IMR-90 (cell line): ENCODE data around the gene SYT2. TPM values are rescaled to one million over a fixed set of nuclear protein-coding genes. Genes with fewer than 3 reads are reported as not detected.

Experiments
- ATAC-seq: fragments of 200-7000 bp; cut with Tn5 transposase; 2 replicates; pipeline ENCODE4 v1.9.1; 2020; ENCODE audit warnings: low read depth, mild to moderate bottlenecking, moderate library complexity
- BruUV-seq: library from RNA; stranded (reverse); fragments of 400-500 nt; replicated peaks from 2 replicates; lab custom pipeline; 2021; lab: Mats Ljungman, UMichigan
- CTCF ChIA-PET: fragments of 300-600 bp; formaldehyde crosslinking; extraction: SDS; loops from one replicate; lab custom pipeline; 2021; ENCODE audit warnings: antibody characterized with exemption; lab: Yijun Ruan, JAX
- POLR2A ChIA-PET: fragments of 300-600 bp; sonication (Branson Sonifier 250); formaldehyde crosslinking; loops from one replicate; lab custom pipeline; 2022; ENCODE audit warnings: antibody characterized with exemption; ENCODE audit not compliant: unreplicated experiment; lab: Charles Lee
- DNase-seq: peaks from one replicate; pipeline ENCODE4 v3.0.0; 2013
- H2AFZ ChIP-seq: replicated peaks from 2 replicates; pipeline ENCODE3; 2013; ENCODE audit warnings: low read length, mild to moderate bottlenecking; ENCODE audit not compliant: poor library complexity
- H2AK5ac ChIP-seq: 2 replicates; pipeline ENCODE4 v1.6.1; 2013; ENCODE audit warnings: low read depth, low read length, inconsistent platforms
- H2AK9ac ChIP-seq: replicated peaks from 2 replicates; pipeline ENCODE3; 2013; ENCODE audit warnings: mild to moderate bottlenecking, low read depth, low read length, moderate library complexity; ENCODE audit not compliant: poor library complexity
- H2BK120ac ChIP-seq: 2 replicates; pipeline ENCODE4 v1.6.1; 2013; ENCODE audit warnings: low read depth, low read length, inconsistent platforms
- H2BK15ac ChIP-seq: 3 replicates; pipeline ENCODE4 v1.6.1; 2013; ENCODE audit warnings: low read depth, low read length, inconsistent platforms
- H2BK20ac ChIP-seq: 2 replicates; pipeline ENCODE4 v1.6.1; 2013; ENCODE audit warnings: low read depth, mild to moderate bottlenecking, inconsistent platforms, low read length, moderate library complexity
- H2BK5ac ChIP-seq: 2 replicates; pipeline ENCODE4 v1.6.1; 2013; ENCODE audit warnings: mild to moderate bottlenecking, low read depth, low read length, inconsistent platforms; ENCODE audit not compliant: poor library complexity, severe bottlenecking
- H3K14ac ChIP-seq: replicated peaks from 2 replicates; pipeline ENCODE4 v1.6.1; 2013; ENCODE audit warnings: low read depth, low read length, inconsistent platforms
- H3K18ac ChIP-seq: 2 replicates; pipeline ENCODE4 v1.6.1; 2013; ENCODE audit warnings: low read depth, low read length, control low read depth
- H3K23ac ChIP-seq: 2 replicates; pipeline ENCODE4 v1.6.1; 2013; ENCODE audit warnings: low read depth, low read length, inconsistent platforms
- H3K27ac ChIP-seq: 2 replicates; pipeline ENCODE4 v1.5.1; 2013; ENCODE audit warnings: mild to moderate bottlenecking, control low read depth, low read length; ENCODE audit not compliant: insufficient read depth
- H3K27me3 ChIP-seq: 2 replicates; pipeline ENCODE4 v1.6.1; 2013; ENCODE audit warnings: low read length; ENCODE audit not compliant: control insufficient read depth, insufficient read depth
- H3K36me3 ChIP-seq: 2 replicates; pipeline ENCODE4 v1.6.1; 2013; ENCODE audit warnings: low read length, mixed read lengths; ENCODE audit not compliant: control insufficient read depth, insufficient read depth
- H3K4ac ChIP-seq: 2 replicates; pipeline ENCODE4 v1.6.1; 2013; ENCODE audit warnings: low read depth, low read length, inconsistent platforms
- H3K4me1 ChIP-seq: 2 replicates; pipeline ENCODE4 v1.6.1; 2013; ENCODE audit warnings: low read length, mixed read lengths; ENCODE audit not compliant: control insufficient read depth, insufficient read depth
- H3K4me2 ChIP-seq: 2 replicates; pipeline ENCODE4 v1.6.1; 2013; ENCODE audit warnings: low read depth, mild to moderate bottlenecking, control low read depth, low read length, moderate library complexity
- H3K4me3 ChIP-seq: 2 replicates; pipeline ENCODE4 v1.5.1; 2013; ENCODE audit warnings: low read depth, mild to moderate bottlenecking, control low read depth, low read length, moderate library complexity; ENCODE audit not compliant: insufficient read depth
- H3K56ac ChIP-seq: 2 replicates; pipeline ENCODE4 v1.6.1; 2013; ENCODE audit warnings: low read length, inconsistent platforms; ENCODE audit not compliant: insufficient read depth; ENCODE audit errors: extremely low read depth
- H3K79me1 ChIP-seq, 2 experiments: 2 replicates each; pipeline ENCODE4 v1.6.1; 2013; ENCODE audit warnings: low read length in 2 of 2, inconsistent platforms in 1 of 2, low read depth in 1 of 2
- H3K9ac ChIP-seq: 2 replicates; pipeline ENCODE4 v1.6.1; 2013; ENCODE audit warnings: low read depth, low read length, control low read depth
- H3K9me1 ChIP-seq: 2 replicates; pipeline ENCODE4 v1.6.1; 2013; ENCODE audit warnings: low read length, inconsistent platforms; ENCODE audit not compliant: insufficient read depth
- H3K9me3 ChIP-seq: 2 replicates; pipeline ENCODE4 v1.6.1; 2013; ENCODE audit warnings: low read length; ENCODE audit not compliant: control insufficient read depth, insufficient read depth
- H4K20me1 ChIP-seq: 2 replicates; pipeline ENCODE4 v1.6.1; 2013; ENCODE audit warnings: low read length, inconsistent platforms; ENCODE audit not compliant: insufficient read depth
- H4K5ac ChIP-seq: 2 replicates; pipeline ENCODE4 v1.6.1; 2013; ENCODE audit warnings: mild to moderate bottlenecking, low read depth, low read length, control low read depth
- H4K8ac ChIP-seq, 2 experiments: 2 replicates each; pipeline ENCODE4 v1.6.1; 2013; ENCODE audit warnings: low read depth in 2 of 2, low read length in 2 of 2, control low read depth in 1 of 2, inconsistent platforms in 1 of 2
- H4K91ac ChIP-seq: 2 replicates; pipeline ENCODE4 v1.6.1; 2013; ENCODE audit warnings: low read depth, low read length, inconsistent platforms; ENCODE audit not compliant: insufficient read depth
- CEBPB ChIP-seq: IDR thresholded peaks from 2 replicates; pipeline ENCODE4 v1.6.1; 2012; ENCODE audit warnings: low read depth, low read length, improper control_type of control experiment
- CHD1 ChIP-seq: IDR thresholded peaks from 2 replicates; pipeline ENCODE4 v1.6.1; 2012; ENCODE audit warnings: low read depth, low read length, improper control_type of control experiment
- FOS ChIP-seq: fragments of 150-350 bp; IDR thresholded peaks from 2 replicates; pipeline ENCODE4 v1.6.1; 2016; ENCODE audit warnings: low read depth, low read length
- MAZ ChIP-seq: IDR thresholded peaks from 2 replicates; pipeline ENCODE4 v1.6.1; 2012; ENCODE audit warnings: low read depth, mild to moderate bottlenecking, low read length, improper control_type of control experiment, moderate library complexity, borderline replicate concordance
- NFE2L2 ChIP-seq: fragments of 150-350 bp; IDR thresholded peaks from 2 replicates; pipeline ENCODE4 v1.6.1; 2016; ENCODE audit warnings: low read depth, mild to moderate bottlenecking, low read length
- RCOR1 ChIP-seq: IDR thresholded peaks from 2 replicates; pipeline ENCODE4 v1.6.1; 2012; ENCODE audit warnings: mild to moderate bottlenecking, low read length, improper control_type of control experiment; ENCODE audit not compliant: insufficient replicate concordance
- RFX5 ChIP-seq: IDR thresholded peaks from 2 replicates; pipeline ENCODE4 v1.8.0; 2012; ENCODE audit warnings: low read depth, mild to moderate bottlenecking, low read length, moderate library complexity
- USF2 ChIP-seq: fragments of 150-350 bp; IDR thresholded peaks from 2 replicates; pipeline ENCODE4 v1.6.1; 2017; ENCODE audit warnings: mild to moderate bottlenecking, antibody characterized with exemption, low read length, low read depth
- WGBS, 2 experiments: methylation state at CpG; one replicate each; pipeline versions ENCODE4 v1.1.5 to v1.1.7; 2013; ENCODE audit warnings: missing lambda C conversion rate in 2 of 2; ENCODE audit not compliant: insufficient read length in 1 of 2; ENCODE audit errors: extremely low coverage in 2 of 2; 5-methylcytosine and 5-hydroxymethylcytosine counted together
- dilution Hi-C: fragments of 300-500 bp; cut with HindIII; formaldehyde crosslinking; loops from one replicate; pipeline ENCODE4 v1.14.3; 2018; ENCODE audit warnings: low sequenced_read_pairs; ENCODE audit not compliant: unreplicated experiment
- in situ Hi-C: fragments of 300-500 bp; cut with MboI; formaldehyde crosslinking; loops from 3 replicates; pipeline ENCODE4 v1.14.3; 2019; ENCODE audit warnings: low sequenced_read_pairs, inconsistent platforms, mixed read lengths
- intact Hi-C: fragments of 100-400 bp; cut with micrococcal nuclease; formaldehyde crosslinking; loops from 2 replicates; pipeline ENCODE4 v1.10.0; 2022
- polyA plus RNA-seq, 3 experiments: library from polyadenylated mRNA; depleted of rRNA; stranded (reverse); fragments of >200 nt; gene quantifications; 2 replicates each; pipeline ENCODE4 v1.2.3, GENCODE V29; 2012; ENCODE audit warnings: low replicate concordance in 1 of 3
- total RNA-seq: library from RNA; depleted of rRNA; stranded (reverse); fragments of >200 nt; gene quantifications from 2 replicates; pipeline ENCODE4 v1.2.3, GENCODE V29; 2012
- TF ChIP-seq, protein P1 (sequence below): conservative IDR thresholded peaks from 2 replicates; pipeline ENCODE4 v1.5.1; 2012; ENCODE audit warnings: mild to moderate bottlenecking, low read depth, low read length, improper control_type of control experiment

SYT2 gene
- total and polyA plus RNA-seq, 2 of the 4 experiments (the other 2 are of a cell fraction) = under 0.01 TPM

DNA sequence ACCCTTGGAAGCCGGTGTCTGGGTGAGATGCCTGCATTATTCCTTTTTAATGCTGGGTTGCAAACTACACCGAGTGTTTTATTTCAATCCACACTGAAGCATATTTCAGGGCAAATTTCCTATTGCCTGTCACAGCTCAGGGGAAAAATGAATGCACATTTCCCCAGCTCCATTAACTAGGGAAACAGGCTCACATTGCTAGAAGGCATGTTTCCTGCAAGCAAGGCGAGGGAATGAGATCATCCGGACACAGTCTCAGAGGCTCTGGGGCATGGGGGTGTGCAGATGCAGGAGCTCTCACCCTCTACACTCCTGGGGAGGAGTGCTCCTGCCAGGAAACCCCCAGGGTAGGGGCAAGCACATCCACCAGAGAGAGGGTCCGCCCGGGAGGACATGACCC, 24.6 kb downstream of the SYT2 start:
- Histone ChIP-seq H3K9me1 (0 out of 2 replicates have a peak, but pooled peaks cover 3% of the 10 kb centered on the region), H3K79me1 (no peaks in the 10 kb centered on the region), H3K56ac (no peak overlapping the region), H3K27me3 (peaks cover 75% of the 10 kb centered on the region), H3K9me3 (no peaks in the 10 kb centered on the region), H4K8ac (no peak overlapping the region), H4K91ac (no peak overlapping the region), H4K20me1 (no peaks in the 10 kb centered on the region), H3K18ac (no peak overlapping the region), H2AFZ (no peak overlapping the region), H3K4me2 (no peak overlapping the region), H2AK9ac (no peak overlapping the region), H2BK5ac (no peak overlapping the region), H3K36me3 (no peaks in the 10 kb centered on the region), H3K14ac (no peak overlapping the region), H2BK120ac (no peak overlapping the region), H4K5ac (no peak overlapping the region), H3K4ac (no peak overlapping the region), H3K23ac (no peak overlapping the region), H2BK15ac (no peak overlapping the region), H3K4me1 (no peaks in the 10 kb centered on the region), H3K4me3 (no peak overlapping the region), H3K9ac (no peak overlapping the region), H2BK20ac (no peak overlapping the region), H2AK5ac (no peak overlapping the region), H3K27ac (no peak overlapping the region)
- dilution Hi-C loops (no loop called here), intact Hi-C loops (no loop called here), in situ Hi-C loops (no loop called here)
- ChIA-PET CTCF (interaction anchor here (1.1 kb wide), 1 partner anchor 26 kb away, joined by 3 read pairs; no protein-coding TSS in a partner anchor), POLR2A (no interaction called here)
- TF ChIP-seq RCOR1 (no peak), FOS (no peak), CHD1 (no peak), MAZ (no peak), NFE2L2 (no peak), CEBPB (no peak), USF2 (no peak), RFX5 (no peak)
- TF ChIP-seq, protein P1, sequence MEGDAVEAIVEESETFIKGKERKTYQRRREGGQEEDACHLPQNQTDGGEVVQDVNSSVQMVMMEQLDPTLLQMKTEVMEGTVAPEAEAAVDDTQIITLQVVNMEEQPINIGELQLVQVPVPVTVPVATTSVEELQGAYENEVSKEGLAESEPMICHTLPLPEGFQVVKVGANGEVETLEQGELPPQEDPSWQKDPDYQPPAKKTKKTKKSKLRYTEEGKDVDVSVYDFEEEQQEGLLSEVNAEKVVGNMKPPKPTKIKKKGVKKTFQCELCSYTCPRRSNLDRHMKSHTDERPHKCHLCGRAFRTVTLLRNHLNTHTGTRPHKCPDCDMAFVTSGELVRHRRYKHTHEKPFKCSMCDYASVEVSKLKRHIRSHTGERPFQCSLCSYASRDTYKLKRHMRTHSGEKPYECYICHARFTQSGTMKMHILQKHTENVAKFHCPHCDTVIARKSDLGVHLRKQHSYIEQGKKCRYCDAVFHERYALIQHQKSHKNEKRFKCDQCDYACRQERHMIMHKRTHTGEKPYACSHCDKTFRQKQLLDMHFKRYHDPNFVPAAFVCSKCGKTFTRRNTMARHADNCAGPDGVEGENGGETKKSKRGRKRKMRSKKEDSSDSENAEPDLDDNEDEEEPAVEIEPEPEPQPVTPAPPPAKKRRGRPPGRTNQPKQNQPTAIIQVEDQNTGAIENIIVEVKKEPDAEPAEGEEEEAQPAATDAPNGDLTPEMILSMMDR = no peak
- no TSS peak for BruUV-seq
- no peak for ATAC-seq
- no peak for DNase-seq
- WGBS, 2 experiments = no CpG with 5 or more reads among the region's 6 CpGs
